Nucleus accumbens (tissue), 56 donors: ENCODE results near the gene ANTXR2.

ENCODE experiments used
- DNase-seq, 56 donors: peaks; one replicate each; lab custom pipeline; 2025; lab: John Stamatoyannopoulos, UW

The ANTXR2 gene

DNA sequence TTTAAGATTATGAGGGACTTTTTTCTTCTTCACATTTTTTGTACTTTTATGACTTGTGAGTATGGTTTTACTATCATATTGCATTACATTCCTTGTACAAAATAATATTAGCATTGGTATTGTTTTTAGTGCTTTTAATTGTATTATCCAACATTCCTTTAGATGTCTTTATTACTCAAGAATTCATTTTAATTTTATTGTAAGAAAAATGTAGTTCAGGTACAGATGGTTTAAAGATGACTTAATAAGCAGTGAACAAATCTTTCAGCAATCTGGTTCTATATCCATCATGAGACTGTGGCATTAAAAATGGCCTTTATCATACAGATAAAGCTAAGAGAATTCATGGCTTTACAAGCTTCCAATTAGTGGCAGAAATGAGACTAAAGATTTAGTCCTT lies 191.6 kb downstream of the ANTXR2 start:
- no peak for DNase-seq

DNA sequence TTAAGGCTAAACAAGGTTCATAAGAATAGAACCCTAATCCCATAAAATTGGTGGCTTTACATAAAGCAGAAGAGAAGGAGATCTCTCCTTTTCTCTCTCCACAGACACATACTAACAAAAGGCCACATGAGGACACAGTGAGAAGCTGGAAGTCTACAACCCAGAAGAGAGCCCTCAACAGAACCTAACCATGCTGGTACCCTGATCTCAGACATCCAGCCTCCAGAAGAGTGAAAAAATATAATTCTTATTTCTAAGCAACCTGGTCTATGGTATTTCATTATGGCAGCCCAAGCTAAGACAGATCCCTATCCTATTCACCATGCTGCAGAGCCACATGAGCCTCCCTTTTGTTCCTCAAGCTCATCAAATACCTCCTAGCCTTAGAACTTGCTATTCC lies 195.5 kb downstream of the ANTXR2 start:
- no peak for DNase-seq

DNA sequence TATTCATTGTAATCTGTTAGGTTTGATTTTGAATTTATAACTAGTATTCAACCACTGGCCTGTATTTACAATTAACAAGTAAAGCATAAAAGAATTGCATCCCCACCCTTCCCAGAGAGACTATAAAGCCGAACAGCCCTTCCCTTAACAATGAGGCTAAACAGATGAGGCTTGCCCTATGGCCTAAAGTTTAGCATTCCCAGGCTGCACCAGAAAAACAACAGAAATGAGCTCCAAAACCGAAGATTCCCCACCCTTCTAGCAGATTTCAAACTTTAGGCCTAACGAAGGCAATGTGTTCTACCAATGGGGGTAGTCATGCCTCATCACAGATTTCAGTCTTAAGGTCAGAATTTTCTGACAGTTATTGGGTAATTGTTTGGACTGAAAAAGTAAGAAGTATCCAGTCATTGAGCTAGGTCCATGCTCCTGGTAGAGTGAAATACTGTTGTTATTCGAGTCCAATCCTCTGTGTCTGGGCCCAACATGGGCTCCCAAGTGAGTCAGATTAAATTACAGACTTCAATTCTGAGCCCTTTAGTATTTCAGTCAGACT lies 197.6 kb downstream of the ANTXR2 start:
- no peak for DNase-seq

- DNase-seq: no peak
Observed at GRCh38 chr4:79874197-79874596, 198.8 kb downstream of the ANTXR2 start.

DNA sequence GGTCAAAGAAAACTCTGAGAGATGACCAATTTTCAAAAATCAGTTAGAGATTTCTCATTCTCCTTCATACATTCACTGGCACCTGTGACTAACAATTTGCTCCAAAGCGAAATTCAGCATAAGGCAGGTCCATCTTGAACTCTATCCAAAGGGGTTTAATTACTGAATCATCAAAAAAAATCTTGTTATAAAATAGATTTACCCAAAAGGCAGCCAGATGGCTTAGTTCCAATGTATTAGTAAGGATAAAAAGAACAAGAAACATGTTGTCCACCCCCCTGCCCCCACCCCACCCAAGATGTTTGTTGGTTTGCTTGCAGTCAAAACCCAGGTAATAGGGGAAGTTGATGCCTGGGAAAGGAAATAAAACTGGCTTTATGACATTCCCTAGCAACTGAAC lies 200.3 kb downstream of the ANTXR2 start:
- DNase-seq: no peak

DNA sequence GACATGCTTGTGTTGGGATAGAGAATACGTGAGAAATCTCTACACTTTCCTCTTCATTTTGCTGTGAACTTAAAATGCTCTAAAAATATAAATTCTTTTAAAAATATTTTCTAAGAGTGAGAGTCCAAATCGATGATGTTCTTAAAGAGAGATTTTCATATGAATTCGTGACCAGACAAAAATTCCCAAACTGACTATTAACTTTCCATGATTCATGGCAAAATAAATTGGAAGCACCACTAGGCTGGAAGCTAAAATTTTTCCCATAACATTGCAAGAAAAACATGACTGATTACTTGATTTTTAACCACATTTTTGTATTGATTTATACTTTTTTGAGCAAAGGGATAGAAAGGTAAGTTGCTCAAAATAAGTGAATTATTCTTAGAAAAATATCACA lies 201.1 kb downstream of the ANTXR2 start:
- DNase-seq: no peak

DNA sequence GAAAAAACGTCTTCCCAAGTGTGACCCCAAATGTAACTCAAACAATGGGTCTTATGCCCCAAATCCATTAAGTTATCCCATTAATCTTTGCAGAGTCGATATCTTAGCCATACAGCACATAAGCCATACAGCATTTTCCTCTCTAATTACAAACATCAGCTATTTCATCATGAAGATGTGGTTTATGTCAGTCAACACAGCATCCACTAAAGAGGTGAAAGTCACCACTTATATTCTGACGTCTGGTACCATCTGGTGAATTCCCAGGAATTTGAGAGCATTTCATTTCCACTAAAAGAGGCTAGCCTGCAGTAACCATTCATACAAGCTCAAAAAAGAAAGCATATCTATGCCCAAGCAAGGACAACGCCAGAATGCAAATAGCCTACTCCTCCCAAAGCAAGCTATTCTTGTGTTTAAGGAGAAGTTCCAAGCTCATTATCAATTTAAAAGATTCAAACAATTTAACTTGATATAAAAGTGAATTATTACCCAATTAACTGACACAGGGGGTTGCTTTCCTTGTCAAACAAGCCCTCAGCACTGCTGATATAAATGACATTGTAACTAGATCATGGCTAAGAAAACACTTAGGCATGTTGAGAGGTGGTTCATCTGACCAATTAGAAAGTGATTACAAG lies 203.3 kb downstream of the ANTXR2 start:
- no peak for DNase-seq

DNA sequence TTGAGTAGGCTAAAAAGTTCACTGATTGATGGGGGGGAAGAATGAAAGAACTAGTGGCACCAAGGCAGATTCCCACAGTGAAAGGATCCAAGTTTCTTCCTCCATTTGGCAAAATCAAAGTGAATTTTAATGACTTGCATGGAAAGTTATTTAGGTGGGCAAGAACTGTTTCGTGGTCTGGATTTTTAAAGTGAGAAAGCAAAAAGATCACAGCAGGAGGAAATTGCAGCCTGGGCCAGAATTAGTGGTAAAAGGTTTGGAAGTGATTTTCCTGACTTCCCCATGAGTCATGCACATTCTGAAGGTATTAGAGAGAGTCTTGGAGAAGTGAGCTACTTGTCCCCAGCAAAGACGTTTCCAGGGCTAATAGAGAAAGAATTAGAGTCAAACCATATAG lies 207.8 kb downstream of the ANTXR2 start:
- DNase-seq: no peak

DNA sequence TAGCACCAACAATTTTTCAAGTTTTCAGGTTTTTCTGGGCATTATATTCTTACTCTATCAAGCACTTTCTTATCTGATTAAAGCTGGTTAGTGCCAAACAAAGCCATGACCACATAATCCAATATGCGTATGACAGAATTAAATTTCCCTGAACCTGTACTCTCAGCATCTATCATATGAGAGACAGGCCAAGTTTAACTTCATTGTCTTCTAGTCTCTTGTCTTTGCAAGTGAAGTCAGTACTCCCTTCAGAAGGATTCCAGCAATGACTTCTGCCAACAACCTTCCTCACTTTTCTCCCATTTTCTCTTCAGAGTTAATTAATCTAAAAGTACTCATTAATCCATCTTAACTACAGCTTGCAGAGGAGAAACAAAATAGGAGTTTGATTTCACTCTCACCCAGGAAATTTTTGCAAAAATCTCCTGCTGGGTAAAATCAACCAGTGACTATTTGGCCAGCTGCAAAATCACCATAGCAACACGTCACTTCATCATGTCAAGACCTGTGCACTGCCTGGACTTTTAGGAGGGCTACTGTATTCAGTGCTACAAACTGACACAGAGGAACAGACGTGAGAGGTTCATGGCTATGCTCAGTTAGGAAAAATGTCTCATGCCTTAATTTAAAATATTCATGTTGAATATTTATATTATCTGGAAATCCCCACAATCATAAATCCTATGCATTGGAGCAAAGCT lies 208.4 kb downstream of the ANTXR2 start:
- no peak for DNase-seq

- no peak for DNase-seq
Observed at GRCh38 chr4:79863333-79863732, 209.7 kb downstream of the ANTXR2 start.

DNA sequence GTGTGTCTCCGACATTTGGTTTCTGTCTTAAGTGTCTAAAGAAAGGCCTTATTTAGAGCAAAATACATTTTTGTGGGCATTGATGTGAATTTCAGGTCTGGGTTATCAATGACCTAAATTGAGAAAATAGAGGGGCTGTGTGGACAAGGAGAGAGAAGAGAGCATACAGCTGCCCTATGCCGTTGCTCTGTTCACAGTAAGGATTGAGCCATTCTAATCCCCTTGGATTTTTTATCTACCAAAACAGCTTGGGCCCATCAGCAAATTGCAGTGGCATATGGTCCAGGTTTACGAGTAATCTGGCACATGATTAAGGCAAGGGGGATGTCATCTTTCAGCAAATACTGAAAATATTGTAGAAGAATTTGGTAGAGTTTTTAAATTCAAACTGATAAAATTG lies 210.2 kb downstream of the ANTXR2 start:
- no peak for DNase-seq

DNA sequence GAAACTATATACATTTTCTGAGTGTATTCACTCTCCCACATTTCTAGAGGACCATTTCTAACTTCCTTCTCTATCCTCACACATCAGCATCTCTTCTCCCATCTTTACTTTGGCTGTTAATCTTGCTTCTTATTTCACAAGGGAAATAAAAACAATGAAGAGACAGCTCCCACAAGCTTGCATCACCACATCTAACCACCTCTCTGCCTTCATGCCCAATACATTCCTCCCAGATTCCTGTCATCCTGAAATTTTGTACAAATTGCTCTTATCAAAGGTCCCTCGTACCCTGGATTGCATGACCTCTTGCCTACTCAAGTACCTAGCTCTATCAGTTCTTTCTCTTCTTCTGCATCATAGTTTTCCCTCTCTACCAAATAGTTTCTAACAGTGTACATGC lies 215.2 kb downstream of the ANTXR2 start:
- no peak for DNase-seq

DNA sequence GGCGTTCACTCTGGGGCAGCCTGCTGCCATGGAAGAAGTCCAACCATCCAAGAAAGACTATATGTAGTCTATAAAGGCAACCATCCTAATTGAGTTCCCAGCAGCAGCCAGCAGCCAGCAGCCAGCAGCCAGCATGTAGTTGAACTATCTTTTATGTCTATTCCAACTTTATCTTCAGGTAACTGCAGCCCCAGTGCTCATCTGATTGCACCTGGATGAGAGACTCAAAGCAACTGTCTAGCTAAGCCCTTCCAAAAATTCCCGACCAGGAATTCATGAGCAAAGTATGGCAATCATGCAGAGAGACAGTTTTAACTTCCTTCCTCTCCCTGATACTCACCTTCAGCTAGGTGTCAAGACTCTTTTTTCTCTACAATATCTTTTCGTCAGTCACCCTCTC lies 216.8 kb downstream of the ANTXR2 start:
- no peak for DNase-seq

DNA sequence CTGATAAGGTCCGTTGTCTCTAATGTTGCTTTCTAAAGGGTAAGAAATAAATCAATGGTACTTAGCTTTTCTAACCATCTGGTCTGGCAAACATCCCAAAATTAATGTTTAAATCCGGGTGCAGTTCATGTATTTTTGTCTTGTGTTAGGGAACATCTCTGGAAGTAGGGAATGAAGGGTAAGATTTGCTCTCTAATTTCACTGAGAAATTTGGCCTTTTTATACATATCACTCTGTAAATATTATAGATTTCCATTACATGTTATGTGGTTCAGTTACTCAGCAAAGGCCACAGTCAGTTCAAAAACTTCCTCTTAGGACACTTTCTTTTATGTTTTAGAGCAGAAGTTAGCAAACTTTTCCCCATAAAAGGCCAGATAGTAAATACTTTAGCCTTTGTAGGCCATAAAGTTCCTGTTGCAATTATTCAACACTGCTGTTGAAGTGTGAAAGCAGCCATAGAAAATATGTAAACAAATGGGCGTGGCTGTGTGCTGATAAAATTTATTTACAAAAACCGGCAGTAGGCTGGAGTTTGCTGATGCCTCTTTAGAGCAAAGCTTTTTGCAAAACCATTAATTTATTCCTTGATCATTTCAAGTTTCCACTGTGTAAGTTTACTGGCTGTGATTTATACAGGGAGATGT lies 218.1 kb downstream of the ANTXR2 start:
- DNase-seq: no peak

DNA sequence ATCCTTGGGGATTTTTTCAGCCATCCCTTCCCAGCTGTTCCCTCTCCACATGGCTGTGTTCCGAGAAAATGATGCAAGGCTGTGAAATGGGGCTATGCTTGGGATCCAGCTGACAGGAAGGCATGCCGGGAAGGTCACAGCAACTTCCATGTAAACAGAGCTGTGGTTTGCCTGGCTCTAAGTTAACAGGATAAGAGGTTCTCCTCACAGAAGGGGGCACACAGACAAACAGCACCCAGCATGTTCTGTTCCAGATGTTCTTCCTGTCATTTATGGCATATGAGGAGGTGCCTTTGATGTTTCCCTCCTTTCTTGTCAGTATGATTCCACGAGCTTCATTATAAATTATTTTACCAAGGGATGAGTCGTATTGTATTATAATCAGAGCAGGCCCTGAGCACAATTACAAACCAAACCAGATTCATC lies 220.7 kb downstream of the ANTXR2 start:
- no peak for DNase-seq

GRCh38 chr4:79851625-79852304 lies 221.3 kb downstream of the ANTXR2 start:
- DNase-seq: no peak
